GM18867 (cell line): ENCODE measurements around the gene GATA1.
"Not testable (repeated sequence)": the region's sequence is repeated elsewhere in the genome, so short reads cannot be mapped to it uniquely, and the experiment has no call there.

Experiments
- ATAC-seq: cut with Tn5 transposase; IDR thresholded peaks from one replicate; pipeline ENCODE4 v1.9.1; 2021; ENCODE audit warnings: mild to moderate bottlenecking, moderate library complexity; ENCODE audit not compliant: unreplicated experiment

GATA1 gene

GRCh38 chrX:48806081-48806480 is 19.7 kb downstream of the GATA1 start:
- ATAC-seq, result no peak

- ATAC-seq, result no peak
These were observed 27.3 kb downstream of the GATA1 start for GRCh38 chrX:48813644-48814043.

GRCh38 chrX:48814722-48815121 is 28.3 kb downstream of the GATA1 start:
- no peak for ATAC-seq

- no peak for ATAC-seq
These were observed 28.9 kb downstream of the GATA1 start for GRCh38 chrX:48815266-48815665.

GRCh38 chrX:48816014-48816810 is 29.8 kb downstream of the GATA1 start:
- ATAC-seq, result no peak

GRCh38 chrX:48818098-48818497 is 31.7 kb downstream of the GATA1 start:
- no peak for ATAC-seq

- no peak for ATAC-seq
These were observed 32.5 kb downstream of the GATA1 start for GRCh38 chrX:48818866-48819265.

- ATAC-seq, result not testable (repeated sequence)
These were observed 33.0 kb downstream of the GATA1 start for GRCh38 chrX:48819394-48819793.

GRCh38 chrX:48823053-48823452 is 36.7 kb downstream of the GATA1 start:
- ATAC-seq, result no peak

- ATAC-seq, result no peak
These were observed 37.7 kb downstream of the GATA1 start for GRCh38 chrX:48824066-48824465.

- ATAC-seq, result no peak
These were observed 39.9 kb downstream of the GATA1 start, which contains the start of gene ERAS for GRCh38 chrX:48826135-48826875. ERAS (plus strand) TSS chrX:48826513; CDS start chrX:48829124, 2,611 bp downstream.

GRCh38 chrX:48826876-48827653 is 40.7 kb downstream of the GATA1 start:
- no peak for ATAC-seq

- ATAC-seq, result no peak
These were observed 41.2 kb downstream of the GATA1 start for GRCh38 chrX:48827654-48827968.

- no peak for ATAC-seq
These were observed 42.8 kb downstream of the GATA1 start for GRCh38 chrX:48829016-48829735.

GRCh38 chrX:48831136-48831908 is 44.9 kb downstream of the GATA1 start:
- ATAC-seq, result no peak

GRCh38 chrX:48831909-48832291 is 45.5 kb downstream of the GATA1 start:
- no peak for ATAC-seq

GRCh38 chrX:48833542-48834138 is 47.2 kb downstream of the GATA1 start:
- no peak for ATAC-seq

- ATAC-seq, result no peak
These were observed 48.0 kb downstream of the GATA1 start for GRCh38 chrX:48834383-48834709.

GRCh38 chrX:48835524-48836329 is 49.3 kb downstream of the GATA1 start, which contains the start of gene PCSK1N:
PCSK1N (minus strand) TSS chrX:48835610; CDS start chrX:48835532, 78 bp downstream.
- no peak for ATAC-seq
